ENCODE results near the gene TNN. TPM values are rescaled to one million over a fixed set of nuclear protein-coding genes. Genes with fewer than 3 reads are reported as not detected.

Gene TNN
- total RNA-seq, 1 donor from 2014 or later: 0.11 TPM

DNA sequence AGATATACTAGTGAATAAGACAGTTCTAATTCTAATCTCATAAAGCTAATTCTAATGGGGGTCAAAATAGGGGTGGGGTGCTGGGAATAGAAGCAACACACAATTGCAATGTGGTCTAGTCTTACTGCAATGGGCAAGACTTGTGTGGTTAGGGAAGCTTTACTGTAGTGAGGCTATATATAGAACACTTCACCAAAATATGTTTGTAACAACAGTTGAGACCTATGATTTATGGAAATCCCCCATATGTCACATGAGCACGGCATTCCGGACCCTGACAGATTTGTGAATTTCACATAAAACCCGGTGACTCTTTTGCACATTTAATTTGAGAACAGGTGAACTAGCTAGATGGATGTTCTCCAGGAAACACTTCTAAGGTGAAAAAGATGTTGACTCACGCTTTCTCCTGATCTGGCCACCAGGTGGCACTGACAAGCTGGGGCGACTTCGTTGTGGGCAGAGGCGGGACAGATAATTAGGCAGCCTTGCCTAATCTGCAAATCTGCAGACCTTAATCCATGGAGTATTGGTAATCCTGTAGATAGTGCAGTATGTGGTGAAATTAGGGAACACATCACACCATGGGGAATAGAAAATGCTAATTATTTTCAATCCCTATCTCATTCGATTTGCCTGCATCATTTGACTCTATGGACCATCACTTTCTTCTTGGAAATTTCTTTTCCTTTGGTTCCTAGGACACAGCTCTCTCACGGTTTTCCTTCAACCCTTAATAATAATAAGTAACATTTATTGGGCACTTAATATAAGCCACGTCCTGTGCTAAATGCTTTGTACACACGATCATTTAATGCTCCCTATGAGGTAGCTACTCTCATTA, 87.2 kb downstream of the TNN start:
- H3K4me3 ChIP-seq: no peak overlapping the region
- no peaks in the 10 kb centered on the region for H3K4me1 ChIP-seq
- intact Hi-C loops (cut with DNase I): loop anchor here (5.0 to 10.0 kb wide), 3 partner anchors 67 to 1690 kb away; no protein-coding TSS in a partner anchor
- H3K27ac ChIP-seq: no peak overlapping the region
- H3K9me3 ChIP-seq: no peaks in the 10 kb centered on the region
- peak in 1 of 2 donors; percentile 82 for DNase-seq (ENCODE audit: low spot score in 2 of 2)
- no peaks in the 10 kb centered on the region for H3K36me3 ChIP-seq
- H3K27me3 ChIP-seq: no peaks in the 10 kb centered on the region
- TF ChIP-seq CTCF (IDR thresholded peaks at IDR 0.05): peak; percentile 74 to 86 (median 81)

- Histone ChIP-seq H3K4me3 (no peak overlapping the region), H3K4me1 (no peaks in the 10 kb centered on the region), H3K36me3 (peaks cover 0 to 4% of the 10 kb centered on the region in 2 donors), H3K27ac (no peak overlapping the region), H3K27me3 (no peaks in the 10 kb centered on the region), H3K9me3 (no peaks in the 10 kb centered on the region)
- no peak for DNase-seq (ENCODE audit: low spot score in 2 of 2)
- TF ChIP-seq CTCF (IDR thresholded peaks at IDR 0.05): no peak
- intact Hi-C loops (cut with DNase I): loop anchor here (5.0 to 10.0 kb wide), 2 partner anchors 67 to 1689 kb away; no protein-coding TSS in a partner anchor
These were observed 87.8 kb downstream of the TNN start for GRCh38 chr1:175155473-175155856.

GRCh38 chr1:175155936-175156335, 88.3 kb downstream of the TNN start:
- no peak for TF ChIP-seq CTCF (IDR thresholded peaks at IDR 0.05)
- Histone ChIP-seq H3K27ac (no peak overlapping the region), H3K9me3 (no peaks in the 10 kb centered on the region), H3K36me3 (peaks cover 0 to 8% of the 10 kb centered on the region in 2 donors), H3K4me3 (no peak overlapping the region), H3K27me3 (no peaks in the 10 kb centered on the region), H3K4me1 (no peaks in the 10 kb centered on the region)
- intact Hi-C loops (cut with DNase I): loop anchor here (5.0 to 10.0 kb wide), 2 partner anchors 66 to 1689 kb away; no protein-coding TSS in a partner anchor
- no peak for DNase-seq (ENCODE audit: low spot score in 2 of 2)

DNA sequence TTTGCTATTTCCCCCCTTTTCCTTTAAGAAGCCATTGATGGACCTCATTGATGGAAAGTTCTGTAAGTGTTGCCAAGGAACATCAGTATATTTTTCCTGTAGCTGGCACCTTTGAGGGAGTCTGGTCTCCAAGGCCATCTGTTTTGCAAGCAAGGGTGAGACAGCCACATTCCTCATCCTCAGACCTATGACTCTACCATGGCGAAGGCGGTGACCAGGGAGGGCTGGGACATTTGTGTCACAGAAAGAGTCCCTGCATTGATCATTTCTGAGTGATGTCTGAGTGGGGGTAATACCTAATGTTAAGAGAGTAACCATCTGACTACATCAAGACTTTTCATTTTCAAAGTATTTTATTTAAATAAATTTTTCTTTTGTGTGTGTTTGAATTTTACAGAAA, 89.6 kb downstream of the TNN start:
- Histone ChIP-seq H3K27ac (no peak overlapping the region), H3K4me1 (no peaks in the 10 kb centered on the region), H3K36me3 (peaks cover 0 to 10% of the 10 kb centered on the region in 2 donors), H3K9me3 (no peaks in the 10 kb centered on the region), H3K4me3 (no peak overlapping the region), H3K27me3 (no peaks in the 10 kb centered on the region)
- TF ChIP-seq CTCF (IDR thresholded peaks at IDR 0.05): no peak
- no peak for DNase-seq (ENCODE audit: low spot score in 2 of 2)
- intact Hi-C loops (cut with DNase I): loop anchor here (5.0 to 10.0 kb wide), 2 partner anchors 65 to 1688 kb away; no protein-coding TSS in a partner anchor

- Histone ChIP-seq H3K36me3 (peaks cover 0 to 13% of the 10 kb centered on the region in 2 donors), H3K4me1 (no peaks in the 10 kb centered on the region), H3K27ac (no peak overlapping the region), H3K27me3 (no peaks in the 10 kb centered on the region), H3K4me3 (no peak overlapping the region), H3K9me3 (no peaks in the 10 kb centered on the region)
- intact Hi-C loops (cut with DNase I): loop anchor here (5.0 to 10.0 kb wide), 2 partner anchors 64 to 1687 kb away; no protein-coding TSS in a partner anchor
- DNase-seq (ENCODE audit: low spot score in 2 of 2): no peak
- no peak for TF ChIP-seq CTCF (IDR thresholded peaks at IDR 0.05)
These were observed 90.5 kb downstream of the TNN start for GRCh38 chr1:175158170-175158591.
